ENCODE measurements around the gene LMO4.
A peak's percentile ranks its signal among the peaks of the same experiment; 100 is the strongest.

The LMO4 gene

GRCh38 chr1:87328272-87329050 is at the start of gene LMO4:
Gene LMO4, plus strand, starts transcription at chr1:87328880. Its CDS starts 3,136 bp downstream, at chr1:87332016.
- peak; percentile 90 for DNase-seq

- no peak for DNase-seq
These were observed 49.2 kb upstream of the LMO4 start for GRCh38 chr1:87279536-87279875.

GRCh38 chr1:87279966-87280535 is 48.6 kb upstream of the LMO4 start:
- no peak for DNase-seq

- DNase-seq, result no peak
These were observed 44.0 kb upstream of the LMO4 start for GRCh38 chr1:87284456-87285240.

- no peak for DNase-seq
These were observed 37.6 kb upstream of the LMO4 start for GRCh38 chr1:87291107-87291506.

GRCh38 chr1:87292684-87293493 is 35.8 kb upstream of the LMO4 start:
- peak; percentile 84 for DNase-seq

GRCh38 chr1:87294633-87295032 is 34.0 kb upstream of the LMO4 start:
- no peak for DNase-seq

- no peak for DNase-seq
These were observed 33.1 kb upstream of the LMO4 start for GRCh38 chr1:87295445-87296110.

- no peak for DNase-seq
These were observed 32.5 kb upstream of the LMO4 start for GRCh38 chr1:87296206-87296605.

- DNase-seq, result no peak
These were observed 29.0 kb upstream of the LMO4 start for GRCh38 chr1:87299661-87300060.

- DNase-seq, result no peak
These were observed 28.1 kb upstream of the LMO4 start for GRCh38 chr1:87300628-87301027.

GRCh38 chr1:87305151-87305550 is 23.5 kb upstream of the LMO4 start:
- DNase-seq, result no peak

GRCh38 chr1:87305762-87306161 is 22.9 kb upstream of the LMO4 start:
- no peak for DNase-seq

- no peak for DNase-seq
These were observed 21.4 kb upstream of the LMO4 start for GRCh38 chr1:87307306-87307705.

- DNase-seq, result no peak
These were observed 20.7 kb upstream of the LMO4 start for GRCh38 chr1:87307931-87308330.

GRCh38 chr1:87314091-87314490 is 14.6 kb upstream of the LMO4 start:
- DNase-seq, result no peak

- no peak for DNase-seq
These were observed 10.5 kb upstream of the LMO4 start for GRCh38 chr1:87318056-87318650.

GRCh38 chr1:87318806-87319205 is 9.9 kb upstream of the LMO4 start:
- no peak for DNase-seq

- DNase-seq, result peak; percentile 61
These were observed 2.5 kb upstream of the LMO4 start for GRCh38 chr1:87325982-87326738.

GRCh38 chr1:87327376-87328271 is 1.1 kb upstream of the LMO4 start:
- no peak for DNase-seq

Measured in NCI-H1694 (cell line).